Measurements from ENCODE around the gene UGT1A8.

The UGT1A8 gene

GRCh38 chr2:233773854-233774253 is 156.4 kb downstream of the UGT1A8 start:
- Mint-ChIP-seq H3K4me1 (no peaks in the 10 kb centered on the region), H3K4me3 (no peak overlapping the region), H3K27me3 (peaks cover 43% of the 10 kb centered on the region), H3K9me3 (peaks cover 8% of the 10 kb centered on the region), H3K27ac (no peak overlapping the region), H3K36me3 (peaks cover 10% of the 10 kb centered on the region)
- no peak for ATAC-seq

GRCh38 chr2:233775414-233775813 is 158.0 kb downstream of the UGT1A8 start:
- Mint-ChIP-seq H3K36me3 (peaks cover 10% of the 10 kb centered on the region), H3K27ac (no peak overlapping the region), H3K4me3 (no peak overlapping the region), H3K9me3 (peaks cover 8% of the 10 kb centered on the region), H3K27me3 (peaks cover 48% of the 10 kb centered on the region), H3K4me1 (no peaks in the 10 kb centered on the region)
- no peak for ATAC-seq

DNA sequence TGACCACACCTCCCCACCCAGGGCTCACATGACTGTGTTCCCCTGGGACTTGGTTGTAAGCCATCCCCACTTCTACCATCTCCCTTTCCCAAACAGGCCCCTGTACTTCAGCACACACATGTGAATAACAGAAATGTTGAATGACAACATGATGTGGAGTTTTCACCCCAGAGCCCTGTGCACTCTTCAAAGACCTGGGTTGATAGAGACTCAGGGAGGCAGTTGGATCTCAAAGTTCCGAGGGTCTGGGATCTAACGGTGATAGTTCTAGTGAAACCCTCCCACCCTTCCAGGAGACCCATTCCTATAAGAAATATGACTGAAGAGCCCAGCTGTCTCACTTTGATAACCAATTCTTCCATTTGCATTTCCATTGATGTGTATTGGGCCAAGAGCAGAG is 160.6 kb downstream of the UGT1A8 start, which contains the start of gene MROH2A:
TSS of gene MROH2A (plus strand) at position 301 of the 400 bp plus-strand sequence. CDS start 1,029 bp downstream, outside the sequence.
- no peak within 1 kb of the TSS for H3K4me3 Mint-ChIP-seq
- no peak within 1 kb of the TSS for H3K27ac Mint-ChIP-seq

DNA sequence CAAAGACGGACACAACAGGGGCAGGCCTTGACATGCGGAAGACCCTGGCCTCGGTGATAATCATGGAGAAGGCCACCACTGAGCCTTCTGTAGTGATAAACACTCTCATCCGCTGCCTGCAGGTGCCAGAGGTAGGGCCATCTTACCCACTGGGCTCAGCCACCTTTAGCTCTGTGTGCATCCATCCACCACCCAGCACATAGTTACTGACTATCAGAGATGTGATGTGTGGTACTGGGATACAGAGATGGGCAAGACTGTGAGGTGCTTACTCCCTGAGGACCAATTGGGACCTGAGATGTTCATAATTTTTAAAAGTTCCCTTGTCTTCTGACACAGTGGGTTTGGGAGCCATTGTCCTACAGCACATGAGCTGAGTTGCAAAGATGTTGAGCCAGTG is 162.3 kb downstream of the UGT1A8 start:
- Mint-ChIP-seq H3K27ac (no peak overlapping the region), H3K4me3 (no peak overlapping the region), H3K4me1 (no peaks in the 10 kb centered on the region), H3K36me3 (peaks cover 10% of the 10 kb centered on the region), H3K27me3 (peaks cover 76% of the 10 kb centered on the region), H3K9me3 (peaks cover 10% of the 10 kb centered on the region)
- peak; percentile 54 for ATAC-seq

More for the DNA sequence above, 160.6 kb downstream of the UGT1A8 start, which contains the start of gene MROH2A:
- no peak for ATAC-seq
- H3K4me1 Mint-ChIP-seq, result no peaks in the 10 kb centered on the region
- H3K27me3 Mint-ChIP-seq, result peaks cover 65% of the 10 kb centered on the region
- peaks cover 10% of the 10 kb centered on the region for H3K36me3 Mint-ChIP-seq
- H3K9me3 Mint-ChIP-seq, result peaks cover 10% of the 10 kb centered on the region

DNA sequence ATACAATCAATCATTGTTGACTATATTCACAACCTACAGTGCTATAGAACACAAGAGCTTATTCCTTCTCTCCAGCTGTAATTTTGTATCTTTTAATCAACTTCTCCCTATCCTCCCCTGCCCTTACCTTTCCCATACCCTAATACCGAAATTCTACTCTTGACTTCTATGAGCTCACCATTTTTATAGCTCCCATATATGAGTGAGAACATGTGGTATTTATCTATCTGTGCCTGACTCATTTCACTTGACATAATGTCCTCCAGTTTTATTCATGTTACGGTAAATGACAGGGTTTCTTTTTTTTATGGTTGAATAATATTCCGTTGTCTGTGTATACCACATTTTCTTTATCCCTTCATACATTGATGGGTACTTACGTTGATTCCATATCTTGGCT is 163.3 kb downstream of the UGT1A8 start:
- ATAC-seq, result no peak
- Mint-ChIP-seq H3K36me3 (peaks cover 6% of the 10 kb centered on the region), H3K4me1 (no peaks in the 10 kb centered on the region), H3K4me3 (no peak overlapping the region), H3K27me3 (peaks cover 74% of the 10 kb centered on the region), H3K27ac (no peak overlapping the region), H3K9me3 (peaks cover 12% of the 10 kb centered on the region)

DNA sequence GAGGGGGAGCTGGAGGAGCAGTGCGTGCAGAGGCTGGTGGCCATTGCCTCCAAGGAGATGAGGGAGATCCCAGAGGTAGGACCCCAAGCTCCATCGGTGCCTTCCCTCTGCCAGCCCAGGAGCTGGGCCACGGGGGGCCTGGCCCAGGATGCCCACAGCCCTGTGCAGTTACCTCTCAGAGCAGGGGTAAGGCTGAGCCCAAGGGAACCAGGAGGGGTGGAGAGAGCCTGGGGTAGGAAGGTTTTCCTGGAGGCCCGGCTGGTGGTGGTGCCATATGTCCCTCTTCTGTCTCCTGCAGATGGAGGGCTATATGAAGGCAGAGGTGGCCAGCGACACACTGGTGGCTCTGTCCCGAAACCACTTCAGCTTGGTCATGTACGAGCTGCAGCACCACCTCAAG is 172.1 kb downstream of the UGT1A8 start:
- ATAC-seq, result no peak
- Mint-ChIP-seq H3K36me3 (no peaks in the 10 kb centered on the region), H3K9me3 (peaks cover 13% of the 10 kb centered on the region), H3K27ac (no peak overlapping the region), H3K4me1 (no peaks in the 10 kb centered on the region), H3K4me3 (no peak overlapping the region), H3K27me3 (peaks cover 75% of the 10 kb centered on the region)

DNA sequence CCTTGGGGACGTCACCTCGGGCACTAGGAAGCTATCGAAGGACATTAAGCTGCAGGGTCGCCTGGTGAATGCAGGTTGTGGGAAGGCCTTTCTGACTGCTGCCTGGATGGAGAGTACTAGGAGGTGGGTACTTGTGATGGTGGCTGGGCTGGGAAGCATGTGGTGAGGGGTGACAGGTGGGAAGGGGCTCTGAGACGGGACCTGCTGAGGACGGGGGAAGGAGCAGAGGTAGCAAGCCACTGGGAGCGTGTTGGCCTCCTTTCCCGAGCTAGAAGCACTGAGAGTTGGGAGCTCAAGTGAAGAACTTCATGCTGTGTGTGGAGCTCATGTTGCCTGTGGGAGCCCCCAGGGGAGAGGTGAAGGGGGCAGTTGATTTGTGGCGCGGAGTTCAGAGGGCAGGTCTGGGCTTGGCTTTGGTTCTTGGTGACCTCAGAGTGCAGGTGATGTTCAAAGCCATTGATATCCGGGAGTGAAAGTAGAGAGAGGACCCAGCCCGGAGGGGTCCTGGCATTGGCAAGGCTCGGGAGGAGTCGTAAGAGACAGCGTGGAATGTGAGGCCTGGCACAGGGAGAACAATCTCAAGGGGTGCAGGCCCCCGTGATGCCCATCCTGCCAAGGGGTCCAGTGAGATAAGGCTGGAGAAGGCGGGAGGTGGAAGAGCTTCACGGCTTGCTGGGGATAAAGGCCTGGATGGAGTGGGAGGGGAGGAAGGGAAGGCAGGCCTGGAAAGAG is 173.9 kb downstream of the UGT1A8 start:
- Mint-ChIP-seq H3K27me3 (peaks cover 68% of the 10 kb centered on the region), H3K27ac (no peak overlapping the region), H3K9me3 (peaks cover 4% of the 10 kb centered on the region), H3K4me1 (no peaks in the 10 kb centered on the region), H3K36me3 (no peaks in the 10 kb centered on the region), H3K4me3 (no peak overlapping the region)
- peak; percentile 31 for ATAC-seq

GRCh38 chr2:233791883-233792329 is 174.5 kb downstream of the UGT1A8 start:
- no peak overlapping the region for H3K4me3 Mint-ChIP-seq
- peaks cover 65% of the 10 kb centered on the region for H3K27me3 Mint-ChIP-seq
- no peak for ATAC-seq
- H3K36me3 Mint-ChIP-seq, result no peaks in the 10 kb centered on the region
- H3K27ac Mint-ChIP-seq, result no peak overlapping the region
- no peaks in the 10 kb centered on the region for H3K4me1 Mint-ChIP-seq
- H3K9me3 Mint-ChIP-seq, result peaks cover 2% of the 10 kb centered on the region

DNA sequence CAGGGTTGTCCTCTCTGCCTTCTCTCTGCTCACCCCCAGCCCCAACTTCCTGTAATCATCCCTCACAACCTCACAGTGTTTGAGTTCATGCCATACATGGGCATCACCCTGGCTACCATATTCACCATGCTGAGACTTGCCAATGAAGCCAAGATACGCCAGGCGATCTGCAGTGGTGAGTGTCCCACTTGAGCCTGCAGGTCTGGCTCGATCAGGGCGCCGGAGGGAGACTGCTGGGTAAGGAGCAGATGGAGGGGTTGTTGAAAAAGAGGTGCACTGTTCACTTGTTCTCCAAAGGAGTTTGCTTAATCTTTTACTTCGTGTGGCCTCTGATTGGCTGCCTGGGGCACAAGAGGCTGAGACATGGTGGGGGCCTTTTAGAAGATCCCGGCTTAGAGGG is 175.3 kb downstream of the UGT1A8 start:
- Mint-ChIP-seq H3K9me3 (peaks cover 2% of the 10 kb centered on the region), H3K27me3 (peaks cover 65% of the 10 kb centered on the region), H3K36me3 (no peaks in the 10 kb centered on the region), H3K27ac (no peak overlapping the region), H3K4me1 (no peaks in the 10 kb centered on the region), H3K4me3 (no peak overlapping the region)
- ATAC-seq, result no peak

GRCh38 chr2:233793465-233794127 is 176.2 kb downstream of the UGT1A8 start:
- Mint-ChIP-seq H3K4me3 (no peak overlapping the region), H3K4me1 (no peaks in the 10 kb centered on the region), H3K9me3 (peaks cover 2% of the 10 kb centered on the region), H3K27ac (no peak overlapping the region), H3K36me3 (no peaks in the 10 kb centered on the region), H3K27me3 (peaks cover 71% of the 10 kb centered on the region)
- no peak for ATAC-seq

- no peak overlapping the region for H3K27ac Mint-ChIP-seq
These were observed 176.8 kb downstream of the UGT1A8 start for GRCh38 chr2:233794128-233794658.

DNA sequence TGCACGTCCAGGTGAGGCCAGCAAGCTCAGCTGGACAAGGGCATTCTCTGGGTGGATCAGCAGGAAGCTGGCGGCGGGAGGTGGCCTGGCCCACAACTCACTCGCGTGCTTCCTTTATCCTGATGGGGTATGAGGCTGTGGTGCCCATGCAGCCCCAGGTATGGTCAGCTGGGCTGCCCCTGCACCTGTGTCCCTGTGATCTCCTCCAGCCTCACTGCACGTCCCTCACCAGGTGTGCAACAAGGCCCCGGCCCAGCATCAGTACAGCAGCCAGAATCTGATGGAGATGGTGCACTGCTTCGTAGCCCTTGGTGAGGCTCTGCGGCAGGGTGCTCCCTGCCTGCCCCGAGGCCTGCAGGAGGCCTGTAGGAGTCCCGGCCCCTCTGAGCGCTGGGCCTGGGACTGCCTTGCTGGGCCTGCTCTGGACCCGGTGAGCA is 178.3 kb downstream of the UGT1A8 start:
- Mint-ChIP-seq H3K9me3 (peaks cover 4% of the 10 kb centered on the region), H3K4me3 (no peak overlapping the region), H3K36me3 (no peaks in the 10 kb centered on the region), H3K27ac (no peak overlapping the region), H3K27me3 (peaks cover 52% of the 10 kb centered on the region), H3K4me1 (no peaks in the 10 kb centered on the region)
- ATAC-seq, result no peak

More at GRCh38 chr2:233794128-233794658, 176.8 kb downstream of the UGT1A8 start:
- ATAC-seq, result no peak
- Mint-ChIP-seq H3K4me3 (no peak overlapping the region), H3K36me3 (no peaks in the 10 kb centered on the region), H3K27me3 (peaks cover 68% of the 10 kb centered on the region), H3K4me1 (no peaks in the 10 kb centered on the region), H3K9me3 (peaks cover 2% of the 10 kb centered on the region)

- H3K27me3 Mint-ChIP-seq, result peaks cover 47% of the 10 kb centered on the region
- no peak overlapping the region for H3K27ac Mint-ChIP-seq
- peaks cover 4% of the 10 kb centered on the region for H3K4me1 Mint-ChIP-seq
- ATAC-seq, result no peak
- H3K9me3 Mint-ChIP-seq, result peaks cover 4% of the 10 kb centered on the region
- H3K4me3 Mint-ChIP-seq, result no peak overlapping the region
- no peaks in the 10 kb centered on the region for H3K36me3 Mint-ChIP-seq
These were observed 178.8 kb downstream of the UGT1A8 start for GRCh38 chr2:233796254-233796653.

GRCh38 chr2:233798335-233799086 is 181.1 kb downstream of the UGT1A8 start:
- H3K9me3 Mint-ChIP-seq, result peaks cover 4% of the 10 kb centered on the region
- ATAC-seq, result no peak
- H3K27me3 Mint-ChIP-seq, result peaks cover 38% of the 10 kb centered on the region
- no peak overlapping the region for H3K4me3 Mint-ChIP-seq
- H3K27ac Mint-ChIP-seq, result no peak overlapping the region
- peaks cover 6% of the 10 kb centered on the region for H3K4me1 Mint-ChIP-seq
- H3K36me3 Mint-ChIP-seq, result no peaks in the 10 kb centered on the region

DNA sequence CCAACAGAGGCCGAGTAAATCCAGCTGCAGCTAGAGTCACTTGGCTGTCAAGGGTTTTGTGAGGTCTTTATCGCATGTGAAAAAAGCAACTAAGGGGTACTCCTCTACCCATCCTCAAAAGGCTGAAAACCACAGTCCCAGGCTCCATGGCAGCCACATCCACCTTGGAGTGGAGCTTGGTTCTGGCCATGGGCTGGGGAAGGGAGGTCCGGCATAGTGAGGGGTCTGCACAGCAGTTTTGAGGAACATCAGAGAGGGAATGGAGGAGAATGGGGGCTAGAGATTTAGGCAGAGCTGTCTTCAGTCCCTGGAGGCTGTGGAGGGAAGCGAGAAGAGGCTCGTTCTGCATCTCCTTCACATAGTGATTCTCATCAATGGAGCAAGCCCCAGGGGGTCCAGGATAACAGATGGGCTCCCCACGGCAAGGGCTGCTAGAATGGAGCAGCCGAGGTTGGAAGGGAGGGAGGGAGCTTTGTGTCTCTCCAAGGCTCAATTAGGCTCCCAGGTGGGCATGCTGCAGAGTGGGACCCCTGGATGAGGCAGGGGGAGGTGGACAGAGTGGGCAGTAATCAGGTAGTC is 181.7 kb downstream of the UGT1A8 start:
- Mint-ChIP-seq H3K27me3 (peaks cover 38% of the 10 kb centered on the region), H3K27ac (no peak overlapping the region), H3K4me1 (peaks cover 6% of the 10 kb centered on the region), H3K9me3 (peaks cover 4% of the 10 kb centered on the region), H3K4me3 (no peak overlapping the region), H3K36me3 (no peaks in the 10 kb centered on the region)
- ATAC-seq, result no peak
